ENCODE results near the gene HS3ST1.

GRCh38 chr4:11430536-11430935, 1.8 kb upstream of the HS3ST1 start:
- TF ChIP-seq REST (IDR thresholded peaks at IDR 0.05; ENCODE audit: low read depth) = no peak
- peak; percentile 45 for TF ChIP-seq POLR2AphosphoS5 (IDR thresholded peaks at IDR 0.05; ENCODE audit: low read depth, low read length)
- TF ChIP-seq, protein P1, sequence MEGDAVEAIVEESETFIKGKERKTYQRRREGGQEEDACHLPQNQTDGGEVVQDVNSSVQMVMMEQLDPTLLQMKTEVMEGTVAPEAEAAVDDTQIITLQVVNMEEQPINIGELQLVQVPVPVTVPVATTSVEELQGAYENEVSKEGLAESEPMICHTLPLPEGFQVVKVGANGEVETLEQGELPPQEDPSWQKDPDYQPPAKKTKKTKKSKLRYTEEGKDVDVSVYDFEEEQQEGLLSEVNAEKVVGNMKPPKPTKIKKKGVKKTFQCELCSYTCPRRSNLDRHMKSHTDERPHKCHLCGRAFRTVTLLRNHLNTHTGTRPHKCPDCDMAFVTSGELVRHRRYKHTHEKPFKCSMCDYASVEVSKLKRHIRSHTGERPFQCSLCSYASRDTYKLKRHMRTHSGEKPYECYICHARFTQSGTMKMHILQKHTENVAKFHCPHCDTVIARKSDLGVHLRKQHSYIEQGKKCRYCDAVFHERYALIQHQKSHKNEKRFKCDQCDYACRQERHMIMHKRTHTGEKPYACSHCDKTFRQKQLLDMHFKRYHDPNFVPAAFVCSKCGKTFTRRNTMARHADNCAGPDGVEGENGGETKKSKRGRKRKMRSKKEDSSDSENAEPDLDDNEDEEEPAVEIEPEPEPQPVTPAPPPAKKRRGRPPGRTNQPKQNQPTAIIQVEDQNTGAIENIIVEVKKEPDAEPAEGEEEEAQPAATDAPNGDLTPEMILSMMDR (IDR thresholded peaks at IDR 0.05 in 2 of 3, conservative IDR thresholded peaks at IDR 0.05 in 1 of 3; ENCODE audit: borderline replicate concordance in 1 of 3, insufficient read depth in 1 of 3, low read depth in 2 of 3, low read length in 2 of 3) = no peak
- TF ChIP-seq EZH2 (IDR thresholded peaks at IDR 0.05) = no peak
- no peak for TF ChIP-seq TCF7L2 (IDR thresholded peaks at IDR 0.05; ENCODE audit: borderline replicate concordance, extremely low read depth, insufficient read depth, insufficient read length)
- no peak for TF ChIP-seq CBX3 (IDR thresholded peaks at IDR 0.05; ENCODE audit: low read depth)
- TF ChIP-seq POLR2A (IDR thresholded peaks at IDR 0.05; ENCODE audit: borderline replicate concordance, extremely low read depth, insufficient read depth, insufficient read length) = no peak
- TF ChIP-seq, protein P2, sequence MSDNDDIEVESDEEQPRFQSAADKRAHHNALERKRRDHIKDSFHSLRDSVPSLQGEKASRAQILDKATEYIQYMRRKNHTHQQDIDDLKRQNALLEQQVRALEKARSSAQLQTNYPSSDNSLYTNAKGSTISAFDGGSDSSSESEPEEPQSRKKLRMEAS (IDR thresholded peaks at IDR 0.05) = no peak
- no peak for TF ChIP-seq ELF1 (IDR thresholded peaks at IDR 0.05; ENCODE audit: borderline replicate concordance, low read depth)
- TF ChIP-seq, protein P3, sequence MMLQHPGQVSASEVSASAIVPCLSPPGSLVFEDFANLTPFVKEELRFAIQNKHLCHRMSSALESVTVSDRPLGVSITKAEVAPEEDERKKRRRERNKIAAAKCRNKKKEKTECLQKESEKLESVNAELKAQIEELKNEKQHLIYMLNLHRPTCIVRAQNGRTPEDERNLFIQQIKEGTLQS (IDR thresholded peaks at IDR 0.05) = no peak

Measured in HCT116 (cell line).